PC-3 (cell line): ENCODE measurements around the gene AAR2. TPM values are rescaled to one million over a fixed set of nuclear protein-coding genes. Genes with fewer than 3 reads are reported as not detected.

Experiments
- ATAC-seq: fragments of 200-7000 bp; cut with Tn5 transposase; 2 replicates; pipeline ENCODE4 v1.9.1; 2020; ENCODE audit warnings: mild to moderate bottlenecking, moderate library complexity
- BruUV-seq: library from RNA; stranded (reverse); fragments of 400-500 nt; replicated peaks from 2 replicates; lab custom pipeline; 2021; lab: Mats Ljungman, UMichigan
- CTCF ChIA-PET: fragments of 300-600 bp; sonication (Branson Sonifier 250); formaldehyde crosslinking; loops from one replicate; lab custom pipeline; 2022; ENCODE audit warnings: antibody characterized with exemption; lab: Charles Lee
- POLR2A ChIA-PET: fragments of 300-600 bp; sonication (Branson Sonifier 250); formaldehyde crosslinking; loops from one replicate; lab custom pipeline; 2022; ENCODE audit warnings: antibody characterized with exemption; ENCODE audit not compliant: unreplicated experiment; lab: Charles Lee
- DNase-seq: peaks from one replicate; pipeline ENCODE4 v3.0.0-alpha.2; 2015
- H2AFZ ChIP-seq: fragments of 300-600 bp; sonication (generic); 2 replicates; pipeline ENCODE4 v1.6.0; 2016; ENCODE audit warnings: antibody characterized with exemption, low read length
- H3F3A ChIP-seq: fragments of 300-600 bp; sonication (generic); one replicate; pipeline ENCODE4 v1.6.0; 2017; ENCODE audit warnings: antibody characterized with exemption, low read length, control low read depth, mild to moderate bottlenecking; ENCODE audit not compliant: unreplicated experiment
- H3K27ac ChIP-seq: fragments of 300-600 bp; sonication (generic); 2 replicates; pipeline ENCODE4 v1.5.1; 2016; ENCODE audit warnings: mild to moderate bottlenecking, low read length
- H3K27me3 ChIP-seq: fragments of 300-600 bp; sonication (generic); 2 replicates; pipeline ENCODE4 v1.6.1; 2016; ENCODE audit warnings: low read length, mixed read lengths
- H3K36me3 ChIP-seq: fragments of 300-600 bp; sonication (generic); 2 replicates; pipeline ENCODE4 v1.6.1; 2016; ENCODE audit warnings: low read depth, mixed run types, low read length, mixed read lengths
- H3K4me1 ChIP-seq: fragments of 300-600 bp; sonication (generic); 2 replicates; pipeline ENCODE4 v1.5.1; 2016; ENCODE audit warnings: low read length; ENCODE audit not compliant: insufficient read depth
- H3K4me2 ChIP-seq: fragments of 300-600 bp; sonication (generic); 2 replicates; pipeline ENCODE4 v1.6.0; 2016; ENCODE audit warnings: low read length
- H3K4me3 ChIP-seq: fragments of 300-600 bp; sonication (generic); 2 replicates; pipeline ENCODE4 v1.5.1; 2016; ENCODE audit warnings: mild to moderate bottlenecking, low read length, mixed read lengths
- H3K79me2 ChIP-seq: fragments of 300-600 bp; sonication (generic); 2 replicates; pipeline ENCODE4 v1.6.1; 2017; ENCODE audit warnings: low read length, mixed read lengths
- H3K9ac ChIP-seq: fragments of 300-600 bp; sonication (generic); 2 replicates; pipeline ENCODE4 v1.6.0; 2016; ENCODE audit warnings: mild to moderate bottlenecking, low read length
- H3K9me2 ChIP-seq: fragments of 300-600 bp; sonication (generic); replicated peaks from 2 replicates; pipeline ENCODE4 v1.6.1; 2016; ENCODE audit warnings: mixed run types, low read length, mixed read lengths
- H3K9me3 ChIP-seq: fragments of 300-600 bp; sonication (generic); 2 replicates; pipeline ENCODE4 v1.6.1; 2016; ENCODE audit warnings: low read length, mixed read lengths
- H4K20me1 ChIP-seq: fragments of 300-600 bp; sonication (generic); 2 replicates; pipeline ENCODE4 v1.6.1; 2016; ENCODE audit warnings: low read length, mixed read lengths
- CTCF ChIP-seq: fragments of 300-600 bp; sonication (generic); conservative IDR thresholded peaks from 2 replicates; pipeline ENCODE4 v1.5.1; 2017; ENCODE audit warnings: antibody characterized with exemption, low read depth, mild to moderate bottlenecking, low read length
- EZH2 ChIP-seq: fragments of 300-600 bp; sonication (generic); IDR thresholded peaks from one replicate; pipeline ENCODE4 v1.6.1; 2017; ENCODE audit warnings: antibody characterized with exemption, mild to moderate bottlenecking, low read length; ENCODE audit not compliant: unreplicated experiment
- EZH2phosphoT487 ChIP-seq: fragments of 300-600 bp; sonication (generic); IDR thresholded peaks from 2 replicates; pipeline ENCODE4 v1.6.1; 2018; ENCODE audit warnings: mild to moderate bottlenecking, antibody characterized with exemption, low read length, borderline replicate concordance
- intact Hi-C: fragments of 100-400 bp; cut with micrococcal nuclease; formaldehyde crosslinking; loops from 2 replicates; pipeline ENCODE4 v1.9.0; 2023
- total RNA-seq: library from RNA; depleted of rRNA; stranded (reverse); fragments of >200 nt; gene quantifications from 2 replicates; pipeline ENCODE4 v1.2.3, GENCODE V29; 2014

The AAR2 gene
- total RNA-seq, 1 experiment from 2014 or later, result 41.1 TPM

- ChIA-PET POLR2A (no interaction called here), CTCF (interaction anchor here (0.5 kb wide), 1 partner anchor 1576 kb away, joined by 4 read pairs; no protein-coding TSS in a partner anchor)
- no peak for ATAC-seq
- Histone ChIP-seq H4K20me1 (no peaks in the 10 kb centered on the region), H2AFZ (no peak overlapping the region), H3K79me2 (no peaks in the 10 kb centered on the region), H3K36me3 (peaks cover 8% of the 10 kb centered on the region; the same call in 1 of the 2 replicates), H3K9me3 (no peaks in the 10 kb centered on the region), H3K27ac (no peak overlapping the region), H3K9ac (no peak overlapping the region), H3K4me2 (no peak overlapping the region), H3K4me1 (no peaks in the 10 kb centered on the region), H3K4me3 (no peak overlapping the region), H3K27me3 (no peaks in the 10 kb centered on the region), H3K9me2 (no peaks in the 10 kb centered on the region), H3F3A (no peaks in the 10 kb centered on the region)
- no TSS peak for BruUV-seq
- TF ChIP-seq CTCF (no peak), EZH2 (no peak), EZH2phosphoT487 (no peak)
- no peak for DNase-seq
- intact Hi-C loops, result no loop called here
Observed at GRCh38 chr20:36196676-36197075, 39.6 kb upstream of the AAR2 start.

GRCh38 chr20:36197271-36197670 is 39.0 kb upstream of the AAR2 start:
- POLR2A ChIA-PET, result no interaction called here

More at GRCh38 chr20:36197271-36197670, 39.0 kb upstream of the AAR2 start:
- Histone ChIP-seq H3K79me2 (no peaks in the 10 kb centered on the region), H3K27ac (no peak overlapping the region), H3K9ac (no peak overlapping the region), H3K9me2 (no peaks in the 10 kb centered on the region), H3F3A (no peaks in the 10 kb centered on the region), H3K27me3 (no peaks in the 10 kb centered on the region), H3K4me2 (no peak overlapping the region), H3K4me1 (no peaks in the 10 kb centered on the region), H3K36me3 (peaks cover 8% of the 10 kb centered on the region; the same call in 1 of the 2 replicates), H3K4me3 (no peak overlapping the region), H4K20me1 (no peaks in the 10 kb centered on the region), H2AFZ (no peak overlapping the region), H3K9me3 (no peaks in the 10 kb centered on the region)
- intact Hi-C loops, result no loop called here
- no peak for TF ChIP-seq EZH2phosphoT487
- no peak for TF ChIP-seq CTCF
- TF ChIP-seq EZH2, result no peak
- CTCF ChIA-PET, result no interaction called here
- ATAC-seq (peak; percentile 28), DNase-seq (peak; percentile 10)
- no TSS peak for BruUV-seq
